PFSK-1 (cell line): ENCODE data around the gene PCNT.

Experiments used
- FOXP2 ChIP-seq: optimal IDR thresholded peaks from 2 replicates; pipeline ENCODE3; 2011; ENCODE audit warnings: borderline replicate concordance, control low read depth, inconsistent platforms; ENCODE audit not compliant: insufficient read depth; ENCODE audit errors: extremely low read length, extremely low read depth
- POLR2AphosphoS5 ChIP-seq: IDR thresholded peaks from 2 replicates; pipeline ENCODE4 v1.6.1; 2012; ENCODE audit warnings: low read depth, mild to moderate bottlenecking, control low read depth, low read length, moderate library complexity
- SIN3A ChIP-seq: IDR thresholded peaks from 2 replicates; pipeline ENCODE4 v1.6.1; 2012; ENCODE audit warnings: mild to moderate bottlenecking, low read length, moderate library complexity, borderline replicate concordance; ENCODE audit not compliant: insufficient read depth
- TAF1 ChIP-seq: IDR thresholded peaks from 2 replicates; pipeline ENCODE4 v1.6.1; 2012; ENCODE audit warnings: low read length, control low read depth, borderline replicate concordance; ENCODE audit not compliant: insufficient read depth
- TF ChIP-seq, protein P1 (sequence below), 2 experiments: IDR thresholded peaks; 2 replicates each; pipeline versions ENCODE4 v1.6.1 to v1.8.0; 2011 to 2012; ENCODE audit warnings: low read depth in 2 of 2, low read length in 2 of 2, control low read depth in 1 of 2, inconsistent platforms in 1 of 2, mild to moderate bottlenecking in 1 of 2, moderate library complexity in 1 of 2; ENCODE audit not compliant: insufficient read depth in 1 of 2

DNA sequence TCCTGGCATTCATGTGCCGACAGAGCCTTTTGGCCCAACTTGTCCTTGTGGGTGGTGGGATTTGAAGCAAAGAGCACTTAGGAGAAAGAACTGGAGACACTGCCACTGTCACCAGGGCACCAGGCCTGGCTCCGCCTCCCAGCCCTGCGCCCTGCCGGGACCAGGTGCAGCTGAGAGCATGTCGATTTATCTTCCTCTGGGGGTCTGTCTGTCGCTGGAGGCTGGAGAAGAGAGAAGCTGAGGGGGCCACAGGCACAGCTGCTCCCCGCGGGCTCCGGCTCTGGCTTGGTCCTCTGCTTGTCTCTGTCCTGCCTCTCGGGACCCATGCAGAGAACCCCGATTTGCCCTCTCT lies 28.2 kb downstream of the PCNT start:
- TF ChIP-seq POLR2AphosphoS5 (no peak), TAF1 (no peak), SIN3A (no peak), FOXP2 (no peak)
- TF ChIP-seq, protein P1, sequence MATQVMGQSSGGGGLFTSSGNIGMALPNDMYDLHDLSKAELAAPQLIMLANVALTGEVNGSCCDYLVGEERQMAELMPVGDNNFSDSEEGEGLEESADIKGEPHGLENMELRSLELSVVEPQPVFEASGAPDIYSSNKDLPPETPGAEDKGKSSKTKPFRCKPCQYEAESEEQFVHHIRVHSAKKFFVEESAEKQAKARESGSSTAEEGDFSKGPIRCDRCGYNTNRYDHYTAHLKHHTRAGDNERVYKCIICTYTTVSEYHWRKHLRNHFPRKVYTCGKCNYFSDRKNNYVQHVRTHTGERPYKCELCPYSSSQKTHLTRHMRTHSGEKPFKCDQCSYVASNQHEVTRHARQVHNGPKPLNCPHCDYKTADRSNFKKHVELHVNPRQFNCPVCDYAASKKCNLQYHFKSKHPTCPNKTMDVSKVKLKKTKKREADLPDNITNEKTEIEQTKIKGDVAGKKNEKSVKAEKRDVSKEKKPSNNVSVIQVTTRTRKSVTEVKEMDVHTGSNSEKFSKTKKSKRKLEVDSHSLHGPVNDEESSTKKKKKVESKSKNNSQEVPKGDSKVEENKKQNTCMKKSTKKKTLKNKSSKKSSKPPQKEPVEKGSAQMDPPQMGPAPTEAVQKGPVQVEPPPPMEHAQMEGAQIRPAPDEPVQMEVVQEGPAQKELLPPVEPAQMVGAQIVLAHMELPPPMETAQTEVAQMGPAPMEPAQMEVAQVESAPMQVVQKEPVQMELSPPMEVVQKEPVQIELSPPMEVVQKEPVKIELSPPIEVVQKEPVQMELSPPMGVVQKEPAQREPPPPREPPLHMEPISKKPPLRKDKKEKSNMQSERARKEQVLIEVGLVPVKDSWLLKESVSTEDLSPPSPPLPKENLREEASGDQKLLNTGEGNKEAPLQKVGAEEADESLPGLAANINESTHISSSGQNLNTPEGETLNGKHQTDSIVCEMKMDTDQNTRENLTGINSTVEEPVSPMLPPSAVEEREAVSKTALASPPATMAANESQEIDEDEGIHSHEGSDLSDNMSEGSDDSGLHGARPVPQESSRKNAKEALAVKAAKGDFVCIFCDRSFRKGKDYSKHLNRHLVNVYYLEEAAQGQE (IDR thresholded peaks at IDR 0.05; ENCODE audit: insufficient read depth in 1 of 2, low read depth in 2 of 2, low read length in 2 of 2), result no peak
